Thoracic aorta (tissue), 2 donors: ENCODE measurements around the gene EPSTI1. TPM values are rescaled to one million over a fixed set of nuclear protein-coding genes. Genes with fewer than 3 reads are reported as not detected.

Experiments
- ATAC-seq: fragments of 150-250 bp; one replicate; pipeline ENCODE4 v1.8.0; 2017; ENCODE audit warnings: low read depth; ENCODE audit not compliant: insufficient number of reproducible peaks, low FRiP score
- DNase-seq: peaks from one replicate; pipeline ENCODE4 v3.0.0-alpha.2; 2020; ENCODE audit warnings: low spot score
- H3K27ac ChIP-seq, 2 donors: fragments of 200-600 bp; sonication (generic); 1 replicate in 1 of 2; 2 replicates in 1 of 2; pipeline ENCODE4 v1.5.1; 2016; ENCODE audit warnings: mild to moderate bottlenecking in 2 of 2, moderate library complexity in 2 of 2
- H3K27me3 ChIP-seq: fragments of 200-600 bp; sonication (generic); replicated peaks from 2 replicates; pipeline ENCODE4 v1.6.0; 2016; ENCODE audit warnings: mild to moderate bottlenecking; ENCODE audit not compliant: insufficient read depth
- H3K36me3 ChIP-seq: fragments of 200-600 bp; sonication (generic); one replicate; pipeline ENCODE4 v1.5.1; 2016
- H3K4me1 ChIP-seq, 2 donors: fragments of 200-600 bp; sonication (generic); 1 replicate in 1 of 2; 2 replicates in 1 of 2; pipeline versions ENCODE4 v1.5.1 to v1.6.0; 2016; ENCODE audit warnings: low read depth in 2 of 2, mild to moderate bottlenecking in 1 of 2; ENCODE audit not compliant: control insufficient read depth in 1 of 2
- H3K4me3 ChIP-seq: fragments of 200-600 bp; sonication (generic); 2 replicates; pipeline ENCODE4 v1.5.1; 2016; ENCODE audit warnings: mild to moderate bottlenecking
- H3K9me3 ChIP-seq: fragments of 200-600 bp; sonication (generic); 2 replicates; pipeline ENCODE4 v1.5.1; 2016
- total RNA-seq, 2 donors: library from RNA; depleted of rRNA; stranded (reverse); fragments of >200 nt; gene quantifications; one replicate each; pipeline versions ENCODE4 v1.1.0 to v1.2.3, GENCODE V29; 2016
- TF ChIP-seq, protein P1 (sequence below): fragments of 200-600 bp; sonication (generic); IDR thresholded peaks from one replicate; pipeline ENCODE4 v1.5.1; 2019; ENCODE audit warnings: antibody characterized with exemption

EPSTI1 gene
- total RNA-seq, 2 donors from 2014 or later, result 4.0 to 7.9 TPM

DNA sequence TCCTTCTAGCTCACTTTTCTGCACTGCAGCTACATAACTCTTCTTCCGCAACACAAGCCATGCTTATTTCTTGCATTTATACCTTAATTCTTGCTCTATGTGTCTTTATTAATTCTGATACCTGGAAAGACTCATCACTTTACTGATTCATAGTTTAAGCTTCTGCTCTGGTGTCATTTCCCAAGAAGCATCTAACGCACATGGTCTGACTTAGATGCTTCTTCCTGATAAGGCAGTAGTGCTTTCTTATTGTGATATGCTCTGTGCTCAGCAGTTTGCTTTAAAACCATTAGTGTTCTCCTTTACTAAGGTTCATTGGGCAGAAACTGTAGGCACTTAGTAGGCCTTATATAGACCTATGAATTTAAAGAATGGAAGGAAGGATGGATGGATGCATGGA is 66.4 kb downstream of the EPSTI1 start:
- Histone ChIP-seq H3K4me1 (no peaks in the 10 kb centered on the region), H3K4me3 (no peak overlapping the region), H3K9me3 (no peaks in the 10 kb centered on the region), H3K36me3 (peaks cover 3% of the 10 kb centered on the region), H3K27me3 (no peaks in the 10 kb centered on the region), H3K27ac (no peak overlapping the region)
- ATAC-seq, result no peak
- DNase-seq, result no peak
- TF ChIP-seq, protein P1, sequence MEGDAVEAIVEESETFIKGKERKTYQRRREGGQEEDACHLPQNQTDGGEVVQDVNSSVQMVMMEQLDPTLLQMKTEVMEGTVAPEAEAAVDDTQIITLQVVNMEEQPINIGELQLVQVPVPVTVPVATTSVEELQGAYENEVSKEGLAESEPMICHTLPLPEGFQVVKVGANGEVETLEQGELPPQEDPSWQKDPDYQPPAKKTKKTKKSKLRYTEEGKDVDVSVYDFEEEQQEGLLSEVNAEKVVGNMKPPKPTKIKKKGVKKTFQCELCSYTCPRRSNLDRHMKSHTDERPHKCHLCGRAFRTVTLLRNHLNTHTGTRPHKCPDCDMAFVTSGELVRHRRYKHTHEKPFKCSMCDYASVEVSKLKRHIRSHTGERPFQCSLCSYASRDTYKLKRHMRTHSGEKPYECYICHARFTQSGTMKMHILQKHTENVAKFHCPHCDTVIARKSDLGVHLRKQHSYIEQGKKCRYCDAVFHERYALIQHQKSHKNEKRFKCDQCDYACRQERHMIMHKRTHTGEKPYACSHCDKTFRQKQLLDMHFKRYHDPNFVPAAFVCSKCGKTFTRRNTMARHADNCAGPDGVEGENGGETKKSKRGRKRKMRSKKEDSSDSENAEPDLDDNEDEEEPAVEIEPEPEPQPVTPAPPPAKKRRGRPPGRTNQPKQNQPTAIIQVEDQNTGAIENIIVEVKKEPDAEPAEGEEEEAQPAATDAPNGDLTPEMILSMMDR, result no peak

DNA sequence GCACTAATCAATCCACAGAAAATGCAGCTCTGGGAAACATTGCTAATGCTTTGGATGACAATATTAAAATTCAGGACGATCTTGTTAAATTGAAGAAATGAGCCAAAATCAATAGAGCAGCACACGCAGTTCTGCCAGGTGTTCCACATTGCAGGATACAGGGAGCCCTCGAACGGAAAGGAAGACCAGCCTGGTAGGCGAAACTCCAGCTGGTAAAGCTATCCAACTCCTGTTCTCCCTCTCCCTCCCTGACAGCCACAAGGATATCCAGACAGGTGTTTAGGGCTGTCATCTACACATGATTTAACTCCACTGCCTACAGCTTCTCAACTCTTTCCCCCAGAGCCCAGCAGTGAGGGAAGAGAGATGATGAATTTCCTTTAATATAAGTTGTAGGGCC is 67.7 kb downstream of the EPSTI1 start:
- no peak overlapping the region for H3K4me3 ChIP-seq
- no peak for ATAC-seq
- H3K36me3 ChIP-seq, result peaks cover 3% of the 10 kb centered on the region
- H3K27ac ChIP-seq, result no peak overlapping the region
- TF ChIP-seq, protein P1, result no peak
- no peaks in the 10 kb centered on the region for H3K4me1 ChIP-seq
- H3K27me3 ChIP-seq, result no peaks in the 10 kb centered on the region
- H3K9me3 ChIP-seq, result no peaks in the 10 kb centered on the region
- no peak for DNase-seq

DNA sequence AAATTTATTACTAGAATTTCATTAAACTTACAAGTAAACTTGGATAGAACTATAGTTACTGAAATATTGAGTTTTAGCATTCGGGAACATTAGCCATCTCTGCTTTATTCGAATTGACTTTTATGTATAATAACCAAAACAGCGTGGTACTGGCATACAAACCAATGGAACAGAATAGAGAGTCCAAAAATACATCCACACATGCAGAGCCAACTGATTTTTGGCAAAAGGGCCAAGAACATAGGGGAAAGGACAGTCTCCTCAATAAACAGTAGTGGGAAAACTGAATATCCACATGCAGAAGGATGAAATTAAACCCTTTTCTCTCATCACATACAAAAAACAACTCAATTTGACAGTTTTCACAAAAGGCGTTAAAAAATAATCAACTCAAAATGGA is 84.3 kb downstream of the EPSTI1 start:
- Histone ChIP-seq H3K36me3 (no peaks in the 10 kb centered on the region), H3K4me1 (no peaks in the 10 kb centered on the region), H3K27me3 (no peaks in the 10 kb centered on the region), H3K27ac (no peak overlapping the region), H3K9me3 (no peaks in the 10 kb centered on the region), H3K4me3 (no peak overlapping the region)
- DNase-seq (no peak), ATAC-seq (no peak)
- TF ChIP-seq, protein P1, result no peak

DNA sequence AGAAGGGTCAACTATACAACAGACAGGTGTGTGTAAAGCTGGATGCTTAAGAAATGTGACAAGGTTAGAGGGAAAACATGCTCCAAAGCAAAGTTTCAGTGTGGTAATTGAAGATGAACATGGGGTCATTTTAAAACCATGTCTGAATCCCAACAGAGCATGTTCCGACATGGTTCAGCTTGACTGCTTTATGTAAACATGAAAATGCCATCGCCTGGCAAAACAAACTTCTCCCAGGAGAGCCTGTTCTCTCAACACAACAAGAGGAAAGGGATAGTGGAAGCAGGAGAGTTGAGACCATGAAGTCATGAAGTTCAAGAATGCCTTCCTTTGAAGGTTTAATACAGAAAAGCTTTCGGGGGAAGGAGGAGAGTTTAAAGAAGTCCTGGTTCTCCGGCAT is 85.8 kb downstream of the EPSTI1 start:
- Histone ChIP-seq H3K27me3 (no peaks in the 10 kb centered on the region), H3K9me3 (no peaks in the 10 kb centered on the region), H3K4me3 (no peak overlapping the region), H3K27ac (no peak overlapping the region), H3K36me3 (no peaks in the 10 kb centered on the region), H3K4me1 (no peaks in the 10 kb centered on the region)
- TF ChIP-seq, protein P1, result no peak
- no peak for ATAC-seq
- no peak for DNase-seq

DNA sequence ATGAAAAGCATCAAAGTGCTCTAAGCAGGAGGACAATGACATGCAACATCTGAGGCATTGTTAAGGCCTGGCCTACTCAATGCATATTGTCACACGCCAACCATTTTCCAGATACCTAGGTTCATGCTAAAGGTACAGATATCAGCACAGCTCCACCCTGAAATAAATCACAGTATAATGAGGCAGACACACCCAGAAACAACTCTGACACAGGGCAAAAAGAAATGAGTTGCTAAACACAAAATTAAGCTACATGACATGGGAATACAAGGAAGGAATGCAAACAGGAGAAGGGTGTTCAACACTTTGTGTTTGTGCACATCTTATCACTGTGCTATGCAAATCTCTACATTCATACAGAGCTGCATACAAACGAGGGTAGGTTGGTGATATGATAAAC is 86.5 kb downstream of the EPSTI1 start:
- Histone ChIP-seq H3K36me3 (no peaks in the 10 kb centered on the region), H3K27me3 (no peaks in the 10 kb centered on the region), H3K9me3 (no peaks in the 10 kb centered on the region), H3K27ac (no peak overlapping the region), H3K4me1 (no peaks in the 10 kb centered on the region), H3K4me3 (no peak overlapping the region)
- ATAC-seq (no peak), DNase-seq (no peak)
- TF ChIP-seq, protein P1, result no peak
